ENCODE data around the gene IGF2BP2.

The IGF2BP2 gene

GRCh38 chr3:185733980-185734724, 90.7 kb downstream of the IGF2BP2 start:
- peak; percentile 76 to 83 for DNase-seq
- TF ChIP-seq GATA1 (IDR thresholded peaks at IDR 0.05; ENCODE audit: low read depth, low read length) = no peak
- TF ChIP-seq POLR2A (IDR thresholded peaks at IDR 0.05; ENCODE audit: low read length) = no peak

- no peak for DNase-seq
- TF ChIP-seq GATA1 (IDR thresholded peaks at IDR 0.05; ENCODE audit: low read depth, low read length) (no peak), POLR2A (IDR thresholded peaks at IDR 0.05; ENCODE audit: low read length) (no peak)
These were observed 92.1 kb downstream of the IGF2BP2 start for GRCh38 chr3:185732782-185733181.

DNA sequence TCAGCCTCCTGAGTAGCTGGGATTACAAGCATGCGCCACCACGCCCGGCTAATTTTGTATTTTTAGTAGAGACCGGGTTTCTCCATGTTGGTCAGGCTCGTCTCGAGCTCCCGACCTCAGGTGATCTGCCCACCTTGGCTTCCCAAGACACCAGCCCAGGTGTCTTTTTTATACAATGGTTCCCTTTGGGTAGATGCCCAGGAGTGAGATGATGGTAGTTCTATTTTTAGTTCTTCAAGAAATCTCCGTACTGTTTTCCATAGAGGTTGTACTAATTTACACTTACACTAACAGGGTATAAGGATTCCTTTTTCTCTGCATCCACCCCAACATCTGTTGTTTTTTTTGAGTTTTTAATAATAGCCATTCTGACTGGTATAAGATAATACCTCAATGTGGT, 94.3 kb downstream of the IGF2BP2 start:
- DNase-seq = no peak
- TF ChIP-seq POLR2A (IDR thresholded peaks at IDR 0.05; ENCODE audit: low read length) (no peak), GATA1 (IDR thresholded peaks at IDR 0.05; ENCODE audit: low read depth, low read length) (no peak)

GRCh38 chr3:185729337-185730055, 95.3 kb downstream of the IGF2BP2 start:
- no peak for DNase-seq
- TF ChIP-seq POLR2A (IDR thresholded peaks at IDR 0.05; ENCODE audit: low read length) (no peak), GATA1 (IDR thresholded peaks at IDR 0.05; ENCODE audit: low read depth, low read length) (no peak)

DNA sequence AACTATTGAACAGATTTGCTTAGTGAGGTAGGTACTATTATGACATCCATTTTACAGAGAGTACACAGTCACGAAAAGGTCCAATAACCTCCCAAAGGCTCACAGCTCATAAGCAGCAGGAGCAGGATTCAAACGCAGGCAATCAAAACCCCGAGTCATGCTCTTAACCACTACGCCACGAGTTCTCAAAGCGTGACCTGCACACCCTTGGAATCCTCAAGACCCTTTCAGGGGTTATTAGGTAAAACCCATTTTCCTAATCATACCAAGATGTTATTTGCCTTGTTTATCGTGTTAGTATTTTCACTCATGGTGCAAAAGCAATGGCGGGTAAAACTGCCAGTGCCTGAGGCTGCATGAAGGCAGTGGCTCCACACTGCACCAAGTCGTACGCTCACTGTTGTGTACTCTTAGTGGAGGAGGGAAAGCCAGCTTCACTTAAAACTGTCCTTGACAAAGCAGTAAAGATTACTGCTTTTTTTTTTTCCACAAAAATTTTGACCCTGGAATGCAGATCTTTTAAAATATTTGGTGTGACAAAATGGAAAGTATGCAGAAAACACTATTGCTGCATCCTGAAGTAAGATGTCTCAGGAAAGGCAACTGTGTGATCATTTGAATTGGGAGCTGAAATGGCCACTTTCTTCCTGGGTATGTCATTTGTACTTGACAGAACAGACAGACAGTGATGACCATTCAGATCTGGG, 96.1 kb downstream of the IGF2BP2 start:
- no peak for DNase-seq
- TF ChIP-seq GATA1 (IDR thresholded peaks at IDR 0.05; ENCODE audit: low read depth, low read length) (no peak), POLR2A (IDR thresholded peaks at IDR 0.05; ENCODE audit: low read length) (no peak)

GRCh38 chr3:185727873-185728272, 97.0 kb downstream of the IGF2BP2 start:
- no peak for TF ChIP-seq GATA1 (IDR thresholded peaks at IDR 0.05; ENCODE audit: low read depth, low read length)
- no peak for DNase-seq

GRCh38 chr3:185726254-185726967, 98.4 kb downstream of the IGF2BP2 start:
- no peak for DNase-seq
- TF ChIP-seq GATA1 (IDR thresholded peaks at IDR 0.05; ENCODE audit: low read depth, low read length) = no peak

GRCh38 chr3:185724761-185725160, 100.1 kb downstream of the IGF2BP2 start:
- TF ChIP-seq POLR2A (IDR thresholded peaks at IDR 0.05; ENCODE audit: low read length) = no peak
- no peak for TF ChIP-seq GATA1 (IDR thresholded peaks at IDR 0.05; ENCODE audit: low read depth, low read length)
- DNase-seq = no peak

GRCh38 chr3:185724251-185724650, 100.6 kb downstream of the IGF2BP2 start:
- TF ChIP-seq POLR2A (IDR thresholded peaks at IDR 0.05; ENCODE audit: low read length) = no peak
- TF ChIP-seq GATA1 (IDR thresholded peaks at IDR 0.05; ENCODE audit: low read depth, low read length) = no peak
- no peak for DNase-seq

DNA sequence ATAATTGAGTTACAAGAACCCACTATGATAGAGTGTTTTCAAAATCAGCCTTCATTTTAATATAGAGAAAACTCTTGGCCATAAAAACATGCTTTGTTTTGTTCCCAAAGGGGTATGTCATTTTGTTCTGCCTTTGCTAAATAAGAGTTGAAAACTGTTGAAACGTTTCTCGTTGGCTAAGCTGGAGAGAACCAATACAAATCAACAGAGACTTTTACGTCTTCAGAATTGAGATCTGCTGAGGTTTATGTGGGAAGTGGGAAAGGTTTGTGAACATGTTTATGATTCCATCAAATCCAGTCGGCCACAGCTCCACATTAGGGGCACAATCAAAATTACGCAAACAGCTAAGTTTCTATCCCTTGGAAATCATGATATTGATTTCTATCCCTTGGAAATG, 102.0 kb downstream of the IGF2BP2 start:
- no peak for TF ChIP-seq POLR2A (IDR thresholded peaks at IDR 0.05; ENCODE audit: low read length)
- no peak for TF ChIP-seq GATA1 (IDR thresholded peaks at IDR 0.05; ENCODE audit: low read depth, low read length)
- DNase-seq = no peak

DNA sequence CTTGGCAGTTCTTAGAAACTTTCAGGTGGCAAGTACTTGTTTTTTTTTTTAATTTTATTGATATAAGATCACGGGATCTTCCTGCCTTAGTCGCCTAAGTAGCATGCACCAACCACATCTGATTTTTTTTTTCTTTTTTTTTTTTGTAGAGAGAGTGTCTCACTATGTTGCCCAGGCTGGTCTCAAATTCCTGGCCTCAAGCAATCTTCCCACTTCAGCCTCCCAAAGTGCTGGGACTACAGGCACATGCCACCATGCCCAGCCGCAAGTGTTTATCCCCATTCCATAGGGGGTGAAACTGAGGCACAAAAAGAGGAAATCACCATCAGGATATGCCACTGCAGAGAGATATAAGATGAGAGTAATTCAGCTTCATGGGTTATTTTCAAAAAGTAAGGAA, 102.9 kb downstream of the IGF2BP2 start:
- no peak for TF ChIP-seq POLR2A (IDR thresholded peaks at IDR 0.05; ENCODE audit: low read length)
- TF ChIP-seq GATA1 (IDR thresholded peaks at IDR 0.05; ENCODE audit: low read depth, low read length) = no peak
- DNase-seq = no peak

DNA sequence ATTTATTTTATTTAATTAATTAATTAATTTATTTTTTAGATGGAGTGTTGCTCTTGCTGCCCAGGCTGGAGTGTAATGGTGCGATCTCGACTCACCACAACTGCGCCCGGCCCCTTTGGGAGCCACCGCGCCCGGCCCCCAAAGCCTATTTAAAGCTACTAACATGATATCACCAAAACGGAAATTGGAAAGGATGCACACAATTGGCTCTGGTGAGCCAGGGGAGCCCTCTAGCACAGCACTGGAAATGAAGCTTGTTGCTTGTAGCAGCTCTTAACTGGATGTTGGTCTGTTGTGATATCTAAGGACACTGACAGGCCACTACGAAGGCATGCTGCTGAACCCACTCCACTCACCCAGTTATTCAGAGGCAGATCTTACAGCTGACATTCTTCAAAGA, 104.5 kb downstream of the IGF2BP2 start:
- no peak for DNase-seq
- TF ChIP-seq POLR2A (IDR thresholded peaks at IDR 0.05; ENCODE audit: low read length) (no peak), GATA1 (IDR thresholded peaks at IDR 0.05; ENCODE audit: low read depth, low read length) (no peak)

- DNase-seq = peak in 1 of 2 experiments; percentile 26
These were observed 105.9 kb downstream of the IGF2BP2 start for GRCh38 chr3:185718736-185719593.

More at GRCh38 chr3:185718736-185719593, 105.9 kb downstream of the IGF2BP2 start:
- no peak for TF ChIP-seq GATA1 (IDR thresholded peaks at IDR 0.05; ENCODE audit: low read depth, low read length)
- no peak for TF ChIP-seq POLR2A (IDR thresholded peaks at IDR 0.05; ENCODE audit: low read length)
